Neural progenitor cell (in vitro differentiated cells): Measurements from ENCODE around the gene ELOVL2. TPM values are rescaled to one million over a fixed set of nuclear protein-coding genes. Genes with fewer than 3 reads are reported as not detected.

Experiments used
- DNase-seq: peaks from one replicate; pipeline ENCODE4 v3.0.0-alpha.2; 2016; ENCODE audit warnings: low spot score
- H2AFZ ChIP-seq: fragments of 200-600 bp; sonication (generic); replicated peaks from 2 replicates; pipeline ENCODE4 v1.6.1; 2016; ENCODE audit warnings: antibody characterized with exemption
- H3F3A ChIP-seq: fragments of 200-600 bp; sonication (generic); 2 replicates; pipeline ENCODE4 v1.6.1; 2016; ENCODE audit warnings: antibody characterized with exemption, low read depth
- H3K27ac ChIP-seq: fragments of 200-600 bp; sonication (generic); 2 replicates; pipeline ENCODE4 v1.5.1; 2016; ENCODE audit warnings: mild to moderate bottlenecking
- H3K27me3 ChIP-seq: fragments of 200-600 bp; sonication (generic); 2 replicates; pipeline ENCODE4 v1.6.1; 2016; ENCODE audit warnings: mild to moderate bottlenecking, moderate library complexity
- H3K36me3 ChIP-seq: fragments of 200-600 bp; sonication (generic); 2 replicates; pipeline ENCODE4 v1.5.1; 2016
- H3K4me1 ChIP-seq: fragments of 200-600 bp; sonication (generic); 2 replicates; pipeline ENCODE4 v1.6.1; 2016; ENCODE audit warnings: mixed run types
- H3K4me2 ChIP-seq: fragments of 200-600 bp; sonication (generic); 2 replicates; pipeline ENCODE4 v1.6.1; 2016
- H3K4me3 ChIP-seq: fragments of 200-600 bp; sonication (generic); 2 replicates; pipeline ENCODE4 v1.5.1; 2016
- H3K79me2 ChIP-seq: fragments of 200-600 bp; sonication (generic); 2 replicates; pipeline ENCODE4 v1.6.1; 2016; ENCODE audit warnings: low read depth
- H3K9ac ChIP-seq: fragments of 200-600 bp; sonication (generic); 2 replicates; pipeline ENCODE4 v1.6.1; 2016
- H3K9me3 ChIP-seq: fragments of 200-600 bp; sonication (generic); 2 replicates; pipeline ENCODE4 v1.5.1; 2016; ENCODE audit warnings: low read depth
- H4K20me1 ChIP-seq: fragments of 200-600 bp; sonication (generic); 2 replicates; pipeline ENCODE4 v1.6.1; 2016; ENCODE audit warnings: low read depth
- H3K27ac Mint-ChIP-seq: 3 replicates; pipeline ENCODE4 v1.8.0; 2021; ENCODE audit warnings: mixed read lengths
- H3K27me3 Mint-ChIP-seq: 2 replicates; pipeline ENCODE4 v1.8.0; 2022; ENCODE audit warnings: low read depth, mild to moderate bottlenecking, inconsistent platforms, moderate library complexity, mixed read lengths; ENCODE audit not compliant: insufficient read depth
- H3K36me3 Mint-ChIP-seq: 3 replicates; pipeline ENCODE4 v1.8.0; 2021; ENCODE audit warnings: mixed read lengths
- H3K4me1 Mint-ChIP-seq: 3 replicates; pipeline ENCODE4 v1.8.0; 2021; ENCODE audit warnings: mixed read lengths
- H3K4me3 Mint-ChIP-seq: 3 replicates; pipeline ENCODE4 v1.8.0; 2021; ENCODE audit warnings: mild to moderate bottlenecking, moderate library complexity, mixed read lengths
- H3K9me3 Mint-ChIP-seq: 3 replicates; pipeline ENCODE4 v1.8.0; 2020; ENCODE audit warnings: mixed read lengths
- CTCF ChIP-seq: fragments of 200-600 bp; sonication (generic); IDR thresholded peaks from 2 replicates; pipeline ENCODE4 v1.5.1; 2017; ENCODE audit warnings: antibody characterized with exemption, mild to moderate bottlenecking
- EZH2 ChIP-seq: fragments of 200-600 bp; sonication (generic); IDR thresholded peaks from 2 replicates; pipeline ENCODE4 v1.6.1; 2017; ENCODE audit warnings: antibody characterized with exemption, mild to moderate bottlenecking, moderate library complexity
- EZH2phosphoT487 ChIP-seq: fragments of 200-600 bp; sonication (generic); IDR thresholded peaks from 2 replicates; pipeline ENCODE4 v1.6.1; 2017; ENCODE audit warnings: antibody characterized with exemption
- total RNA-seq: library from RNA; depleted of rRNA; stranded (reverse); fragments of >200 nt; gene quantifications from 2 replicates; pipeline ENCODE4 v1.2.3, GENCODE V29; 2015; ENCODE audit warnings: low replicate concordance

ELOVL2 gene
- total RNA-seq, 1 donor from 2014 or later, result 9.1 TPM

GRCh38 chr6:10956776-10957175 lies 87.3 kb downstream of the ELOVL2 start:
- Mint-ChIP-seq H3K36me3 (no peaks in the 10 kb centered on the region), H3K4me3 (no peak overlapping the region), H3K4me1 (no peaks in the 10 kb centered on the region), H3K27me3 (peaks cover 2% of the 10 kb centered on the region), H3K27ac (no peak overlapping the region), H3K9me3 (no peaks in the 10 kb centered on the region)
- Histone ChIP-seq H3K27me3 (no peaks in the 10 kb centered on the region), H3K36me3 (no peaks in the 10 kb centered on the region), H3K4me3 (no peak overlapping the region), H3K4me1 (peaks cover 8% of the 10 kb centered on the region), H4K20me1 (no peaks in the 10 kb centered on the region), H3K9me3 (no peaks in the 10 kb centered on the region), H3K79me2 (no peaks in the 10 kb centered on the region), H2AFZ (no peak overlapping the region), H3K27ac (no peak overlapping the region), H3K9ac (no peak overlapping the region), H3F3A (no peaks in the 10 kb centered on the region), H3K4me2 (no peak overlapping the region)
- TF ChIP-seq EZH2 (no peak), CTCF (no peak), EZH2phosphoT487 (no peak)
- no peak for DNase-seq

- Histone ChIP-seq H3K27ac (no peak overlapping the region), H3K4me1 (no peaks in the 10 kb centered on the region), H3K9me3 (no peaks in the 10 kb centered on the region), H3K79me2 (no peaks in the 10 kb centered on the region), H3K4me3 (no peak overlapping the region), H2AFZ (peak overlapping the region; percentile 66), H3K9ac (no peak overlapping the region), H4K20me1 (no peaks in the 10 kb centered on the region), H3F3A (no peaks in the 10 kb centered on the region), H3K4me2 (no peak overlapping the region), H3K36me3 (no peaks in the 10 kb centered on the region), H3K27me3 (no peaks in the 10 kb centered on the region)
- Mint-ChIP-seq H3K27me3 (peaks cover 2% of the 10 kb centered on the region), H3K9me3 (no peaks in the 10 kb centered on the region), H3K4me3 (no peak overlapping the region), H3K36me3 (no peaks in the 10 kb centered on the region), H3K27ac (no peak overlapping the region), H3K4me1 (no peaks in the 10 kb centered on the region)
- peak; percentile 91 for DNase-seq
- peak; percentile 94 for TF ChIP-seq CTCF
- no peak for TF ChIP-seq EZH2phosphoT487
Measured at GRCh38 chr6:10954590-10955010, 89.5 kb downstream of the ELOVL2 start.

GRCh38 chr6:10951675-10952282 lies 92.3 kb downstream of the ELOVL2 start:
- Mint-ChIP-seq H3K4me1 (no peaks in the 10 kb centered on the region), H3K4me3 (no peak overlapping the region), H3K27me3 (peaks cover 2% of the 10 kb centered on the region), H3K9me3 (no peaks in the 10 kb centered on the region), H3K27ac (no peak overlapping the region), H3K36me3 (no peaks in the 10 kb centered on the region)
- Histone ChIP-seq H3K9me3 (no peaks in the 10 kb centered on the region), H4K20me1 (no peaks in the 10 kb centered on the region), H3K4me2 (no peak overlapping the region), H3K4me1 (no peaks in the 10 kb centered on the region), H3K27ac (no peak overlapping the region), H3K9ac (no peak overlapping the region), H3K79me2 (no peaks in the 10 kb centered on the region), H3F3A (no peaks in the 10 kb centered on the region), H3K36me3 (no peaks in the 10 kb centered on the region), H3K27me3 (no peaks in the 10 kb centered on the region), H2AFZ (no peak overlapping the region), H3K4me3 (no peak overlapping the region)
- TF ChIP-seq EZH2phosphoT487 (no peak), CTCF (peak; percentile 65)
- peak; percentile 47 for DNase-seq
